Measurements from ENCODE around the gene CDC20.

Gene CDC20

GRCh38 chr1:43405876-43406234 lies 47.1 kb downstream of the CDC20 start:
- no peaks in the 10 kb centered on the region for H3K36me3 ChIP-seq (ENCODE audit: control insufficient read depth, insufficient read depth, low read length)
- no peak overlapping the region for H3K4me3 ChIP-seq (ENCODE audit: low read length)
- 100% methylated on average over 1 of the region's 2 CpGs for WGBS (ENCODE audit: extremely low coverage, insufficient coverage, low lambda C conversion rate)

GRCh38 chr1:43410571-43410970 lies 51.8 kb downstream of the CDC20 start:
- no peak overlapping the region for H3K4ac ChIP-seq (ENCODE audit: low read depth, low read length)
- H3K79me1 ChIP-seq (ENCODE audit: low read length) = no peaks in the 10 kb centered on the region
- no peaks in the 10 kb centered on the region for H3K4me1 ChIP-seq (ENCODE audit: control insufficient read depth, low read depth, low read length)
- DNase-seq = no peak
- no peak overlapping the region for H3K9ac ChIP-seq (ENCODE audit: low read length)
- H4K5ac ChIP-seq (ENCODE audit: low read length) = no peak overlapping the region
- no peak overlapping the region for H2AK5ac ChIP-seq (ENCODE audit: low read length)
- no peaks in the 10 kb centered on the region for H3K79me2 ChIP-seq (ENCODE audit: control insufficient read depth, insufficient read depth, low read length)
- H3K23ac ChIP-seq (ENCODE audit: low read length) = no peak overlapping the region
- H3K27me3 ChIP-seq (ENCODE audit: insufficient read depth, low read length, poor library complexity) = no peaks in the 10 kb centered on the region
- no peak overlapping the region for H2BK120ac ChIP-seq (ENCODE audit: low read depth, low read length)
- H3K4me3 ChIP-seq (ENCODE audit: low read length) = no peak overlapping the region
- no peaks in the 10 kb centered on the region for H3K36me3 ChIP-seq (ENCODE audit: control insufficient read depth, insufficient read depth, low read length)
- no CpG with 5 or more reads among the region's 3 CpGs for WGBS (ENCODE audit: extremely low coverage, insufficient coverage, low lambda C conversion rate)
- no peak overlapping the region for H4K8ac ChIP-seq (ENCODE audit: low read depth, low read length)
- H2BK5ac ChIP-seq (ENCODE audit: low read length) = no peak overlapping the region
- H3K56ac ChIP-seq (ENCODE audit: low read length) = no peak overlapping the region
- H3K4me2 ChIP-seq (ENCODE audit: low read length) = no peak overlapping the region
- no peak overlapping the region for H3K27ac ChIP-seq (ENCODE audit: low read depth, low read length)
- H2BK15ac ChIP-seq (replicated peaks; ENCODE audit: low read depth) = no peak overlapping the region
- no peak overlapping the region for H3K18ac ChIP-seq (ENCODE audit: low read length)

More at GRCh38 chr1:43405876-43406234, 47.1 kb downstream of the CDC20 start:
- H2AK5ac ChIP-seq (ENCODE audit: low read length) = no peak overlapping the region
- no peak overlapping the region for H2BK5ac ChIP-seq (ENCODE audit: low read length)
- no peak overlapping the region for H3K18ac ChIP-seq (ENCODE audit: low read length)
- no peaks in the 10 kb centered on the region for H3K79me1 ChIP-seq (ENCODE audit: low read length)
- no peak overlapping the region for H2BK120ac ChIP-seq (ENCODE audit: low read depth, low read length)
- H3K9ac ChIP-seq (ENCODE audit: low read length) = no peak overlapping the region
- no peak overlapping the region for H2BK15ac ChIP-seq (replicated peaks; ENCODE audit: low read depth)
- no peak for DNase-seq
- H3K56ac ChIP-seq (ENCODE audit: low read length) = no peak overlapping the region
- no peaks in the 10 kb centered on the region for H3K4me1 ChIP-seq (ENCODE audit: control insufficient read depth, low read depth, low read length)
- no peak overlapping the region for H3K23ac ChIP-seq (ENCODE audit: low read length)
- H4K5ac ChIP-seq (ENCODE audit: low read length) = no peak overlapping the region
- H3K4me2 ChIP-seq (ENCODE audit: low read length) = no peak overlapping the region
- no peaks in the 10 kb centered on the region for H3K79me2 ChIP-seq (ENCODE audit: control insufficient read depth, insufficient read depth, low read length)
- H4K8ac ChIP-seq (ENCODE audit: low read depth, low read length) = no peak overlapping the region
- no peak overlapping the region for H3K27ac ChIP-seq (ENCODE audit: low read depth, low read length)
- no peak overlapping the region for H3K4ac ChIP-seq (ENCODE audit: low read depth, low read length)
- H3K27me3 ChIP-seq (ENCODE audit: insufficient read depth, low read length, poor library complexity) = no peaks in the 10 kb centered on the region

Data from mesendoderm (in vitro differentiated cells).